CD14-positive monocyte (primary cell): Measurements from ENCODE around the gene RAI1. TPM values are rescaled to one million over a fixed set of nuclear protein-coding genes. Genes with fewer than 3 reads are reported as not detected.

Source experiments
- DNase-seq, 3 donors: peaks; one replicate each; pipeline ENCODE4 v3.0.0-alpha.2; 2011 to 2022
- H2AFZ ChIP-seq: 2 replicates; pipeline ENCODE4 v1.6.0; 2012; ENCODE audit warnings: mild to moderate bottlenecking, low read depth, low read length, inconsistent platforms; ENCODE audit not compliant: insufficient read depth, poor library complexity, severe bottlenecking
- H3K27ac ChIP-seq, 2 donors: 1 replicate in 1 of 2; 2 replicates in 1 of 2; pipeline ENCODE4 v1.5.1; 2012 to 2013; ENCODE audit warnings: low read length in 2 of 2, control low read depth in 1 of 2, inconsistent platforms in 1 of 2, low read depth in 1 of 2, mild to moderate bottlenecking in 1 of 2
- H3K27me3 ChIP-seq, 2 donors: one replicate each; pipeline versions ENCODE4 v1.6.0 to v1.6.1; 2011 to 2013; ENCODE audit warnings: low read length in 2 of 2; ENCODE audit not compliant: control insufficient read depth in 2 of 2, insufficient read depth in 2 of 2
- H3K36me3 ChIP-seq, 2 donors: replicated peaks in 1 of 2; 1 replicate in 1 of 2; 2 replicates in 1 of 2; pipeline versions ENCODE4 v1.5.1 to v1.6.1; 2012 to 2013; ENCODE audit warnings: low read length in 2 of 2, control low read depth in 1 of 2, inconsistent platforms in 1 of 2, mild to moderate bottlenecking in 1 of 2; ENCODE audit not compliant: insufficient read depth in 2 of 2, control insufficient read depth in 1 of 2
- H3K4me1 ChIP-seq, 2 donors: 1 replicate in 1 of 2; 2 replicates in 1 of 2; pipeline versions ENCODE4 v1.5.1 to v1.6.1; 2012 to 2013; ENCODE audit warnings: low read length in 2 of 2, control low read depth in 1 of 2, inconsistent platforms in 1 of 2, mild to moderate bottlenecking in 1 of 2, moderate library complexity in 1 of 2; ENCODE audit not compliant: insufficient read depth in 2 of 2, control insufficient read depth in 1 of 2
- H3K4me2 ChIP-seq: replicated peaks from 2 replicates; pipeline ENCODE3; 2012; ENCODE audit warnings: low read length, moderate library complexity, mild to moderate bottlenecking; ENCODE audit not compliant: poor library complexity, severe bottlenecking; ENCODE audit errors: extremely low read depth
- H3K4me3 ChIP-seq, 3 experiments: fragments of 200-600 bp in 1 of 3; sonication (generic) in 1 of 3; replicated peaks in 1 of 3; 1 replicate in 2 of 3; 2 replicates in 1 of 3; pipeline ENCODE4 v1.5.1; 2011 to 2013; ENCODE audit warnings: low read length in 3 of 3, mild to moderate bottlenecking in 3 of 3, control low read depth in 2 of 3, low read depth in 2 of 3, inconsistent platforms in 1 of 3, moderate library complexity in 1 of 3
- H3K79me2 ChIP-seq: 2 replicates; pipeline ENCODE4 v1.6.0; 2012; ENCODE audit warnings: mild to moderate bottlenecking, control low read depth, inconsistent platforms, low read length, moderate library complexity; ENCODE audit not compliant: insufficient read depth
- H3K9ac ChIP-seq: 2 replicates; pipeline ENCODE4 v1.6.0; 2017; ENCODE audit warnings: low read length, mild to moderate bottlenecking; ENCODE audit not compliant: insufficient read depth, poor library complexity, severe bottlenecking
- H3K9me3 ChIP-seq, 2 donors: replicated peaks in 1 of 2; 1 replicate in 1 of 2; 2 replicates in 1 of 2; pipeline versions ENCODE4 v1.5.1 to v1.6.1; 2012 to 2013; ENCODE audit warnings: low read length in 2 of 2, control low read depth in 1 of 2; ENCODE audit not compliant: control insufficient read depth in 1 of 2, insufficient read depth in 1 of 2
- H4K20me1 ChIP-seq: 2 replicates; pipeline ENCODE4 v1.6.0; 2012; ENCODE audit warnings: mild to moderate bottlenecking, low read length, control low read depth, moderate library complexity; ENCODE audit not compliant: insufficient read depth
- H3K27ac Mint-ChIP-seq, 7 donors: one replicate each; pipeline ENCODE4 v1.8.0; 2020; ENCODE audit warnings: mild to moderate bottlenecking in 7 of 7, mixed read lengths in 7 of 7, moderate library complexity in 6 of 7, inconsistent platforms in 2 of 7
- H3K27me3 Mint-ChIP-seq, 3 donors: one replicate each; pipeline ENCODE4 v1.8.0; 2021 to 2022; ENCODE audit warnings: low read depth in 3 of 3, mild to moderate bottlenecking in 3 of 3, mixed read lengths in 3 of 3, moderate library complexity in 3 of 3, inconsistent platforms in 1 of 3
- H3K36me3 Mint-ChIP-seq, 2 donors: one replicate each; pipeline ENCODE4 v1.8.0; 2020; ENCODE audit warnings: mixed read lengths in 2 of 2, inconsistent platforms in 1 of 2, mild to moderate bottlenecking in 1 of 2
- H3K4me1 Mint-ChIP-seq: one replicate; pipeline ENCODE4 v1.8.0; 2020; ENCODE audit warnings: mild to moderate bottlenecking, mixed read lengths
- H3K4me3 Mint-ChIP-seq, 2 donors: one replicate each; pipeline ENCODE4 v1.8.0; 2020; ENCODE audit warnings: mild to moderate bottlenecking in 2 of 2, mixed read lengths in 2 of 2, moderate library complexity in 1 of 2
- H3K9me3 Mint-ChIP-seq, 7 donors: one replicate each; pipeline ENCODE4 v1.8.0; 2020 to 2022; ENCODE audit warnings: mixed read lengths in 7 of 7, mild to moderate bottlenecking in 6 of 7, moderate library complexity in 6 of 7, inconsistent platforms in 2 of 7
- CTCF ChIP-seq: fragments of 200-600 bp; IDR thresholded peaks from one replicate; pipeline ENCODE4 v1.8.0; 2022; ENCODE audit warnings: antibody characterized with exemption, mild to moderate bottlenecking
- WGBS: methylation state at CpG from one replicate; pipeline ENCODE4 v1.1.5; 2013; ENCODE audit warnings: missing lambda C conversion rate; ENCODE audit not compliant: insufficient coverage; 5-methylcytosine and 5-hydroxymethylcytosine counted together
- intact Hi-C, 2 donors: fragments of 100-400 bp; cut with micrococcal nuclease; formaldehyde crosslinking; loops; one replicate each; pipeline versions ENCODE4 v1.15.0 to v1.15.1; 2023
- polyA plus RNA-seq, 3 donors: library from polyadenylated mRNA; depleted of rRNA in 1 of 3; unstranded in 2 of 3; stranded (reverse) in 1 of 3; fragments of 300-500 nt in 2 of 3; fragments of >200 nt in 1 of 3; fragmentation: Illumina TruSeq in 2 of 3; gene quantifications; 1 replicate in 2 of 3; 2 replicates in 1 of 3; pipeline ENCODE4 v1.2.3, GENCODE V29; 2012 to 2021

RAI1 gene
- polyA plus RNA-seq, 3 donors: 0.89 to 4.4 (median 1.5) TPM

- Mint-ChIP-seq H3K4me1 (peaks cover 32% of the 10 kb centered on the region), H3K9me3 (peaks cover 0 to 2% (median 0%) of the 10 kb centered on the region in 7 donors), H3K36me3 (peaks cover 18 to 33% of the 10 kb centered on the region in 2 donors), H3K27ac (peak overlapping the region in 2 of 7 donors; percentile 75 to 79), H3K27me3 (peaks cover 1 to 2% (median 2%) of the 10 kb centered on the region in 3 donors), H3K4me3 (no peak overlapping the region)
- no peak overlapping the region for H3K4me3 ChIP-seq
- no peak overlapping the region for H3K9ac ChIP-seq
- peaks cover 95% of the 10 kb centered on the region for H4K20me1 ChIP-seq
- no peaks in the 10 kb centered on the region for H3K36me3 ChIP-seq
- intact Hi-C loops: no loop called here
- H2AFZ ChIP-seq: no peak overlapping the region
- H3K9me3 ChIP-seq: no peaks in the 10 kb centered on the region
- H3K27me3 ChIP-seq: no peaks in the 10 kb centered on the region
- no peak for TF ChIP-seq CTCF
- no peak overlapping the region for H3K4me2 ChIP-seq
- H3K4me1 ChIP-seq: peaks cover 21 to 26% of the 10 kb centered on the region in 2 donors
- no peak overlapping the region for H3K27ac ChIP-seq
- WGBS: no CpG with 5 or more reads among the region's 3 CpGs
- peaks cover 33% of the 10 kb centered on the region for H3K79me2 ChIP-seq
- no peak for DNase-seq
Observed at GRCh38 chr17:17714879-17715278, 33.6 kb downstream of the RAI1 start.

GRCh38 chr17:17716837-17717523 is 35.7 kb downstream of the RAI1 start:
- Mint-ChIP-seq H3K36me3 (peaks cover 24 to 45% of the 10 kb centered on the region in 2 donors), H3K27ac (peak overlapping the region in 2 of 7 donors; percentile 15 to 37), H3K9me3 (peaks cover 0 to 7% (median under 1%) of the 10 kb centered on the region in 7 donors), H3K4me3 (no peak overlapping the region), H3K27me3 (peaks cover 16 to 19% (median 18%) of the 10 kb centered on the region in 3 donors), H3K4me1 (peaks cover 27% of the 10 kb centered on the region)
- Histone ChIP-seq H3K4me3 (no peak overlapping the region), H3K4me2 (no peak overlapping the region), H3K9me3 (no peaks in the 10 kb centered on the region), H3K36me3 (no peaks in the 10 kb centered on the region), H3K27me3 (peaks cover 7 to 16% of the 10 kb centered on the region in 2 donors), H3K27ac (no peak overlapping the region), H4K20me1 (peaks cover 97% of the 10 kb centered on the region), H3K9ac (no peak overlapping the region), H3K79me2 (peaks cover 22% of the 10 kb centered on the region), H3K4me1 (peaks cover 15 to 18% of the 10 kb centered on the region in 2 donors), H2AFZ (no peak overlapping the region)
- WGBS: 97% methylated on average over 7 of the region's 7 CpGs
- no peak for TF ChIP-seq CTCF
- DNase-seq: no peak
- intact Hi-C loops: no loop called here
